ENCODE results near the gene GALNT15. TPM values are rescaled to one million over a fixed set of nuclear protein-coding genes. Genes with fewer than 3 reads are reported as not detected.
A peak's percentile ranks its signal among the peaks of the same experiment; 100 is the strongest.

GALNT15 gene
- total and polyA plus RNA-seq, 2 donors = 2.6 to 41.2 TPM

GRCh38 chr3:16147220-16147994, 27.1 kb upstream of the GALNT15 start:
- no peak for DNase-seq (ENCODE audit: low read depth in 6 of 9, low spot score in 9 of 9)
- WGBS = 90% methylated on average over 2 of the region's 2 CpGs
- no peaks in the 10 kb centered on the region for H3K4me1 ChIP-seq (ENCODE audit: control insufficient read depth in 2 of 2, insufficient read depth in 2 of 2, low read length in 2 of 2)
- H3K27ac ChIP-seq (ENCODE audit: low read depth in 1 of 2, low read length in 1 of 2) = peak overlapping the region in 1 of 2 donors; percentile 12
- no peaks in the 10 kb centered on the region for H3K36me3 ChIP-seq (ENCODE audit: control insufficient read depth in 2 of 2, insufficient read depth in 2 of 2, low read length in 1 of 2)
- no peak overlapping the region for H3K4me3 ChIP-seq (ENCODE audit: low read length in 2 of 2)
- no peaks in the 10 kb centered on the region for H3K27me3 ChIP-seq (ENCODE audit: control insufficient read depth in 2 of 2, insufficient read depth in 1 of 2, low read length in 1 of 2)
- H3K9me3 ChIP-seq (ENCODE audit: control insufficient read depth in 2 of 2, insufficient read depth in 1 of 2, low read length in 1 of 2) = peaks cover 0 to 4% of the 10 kb centered on the region in 2 donors

GRCh38 chr3:16148213-16148612, 26.3 kb upstream of the GALNT15 start:
- no peak overlapping the region for H3K27ac ChIP-seq (ENCODE audit: low read depth in 1 of 2, low read length in 1 of 2)
- DNase-seq (ENCODE audit: low read depth in 6 of 9, low spot score in 9 of 9) = no peak
- no peaks in the 10 kb centered on the region for H3K4me1 ChIP-seq (ENCODE audit: control insufficient read depth in 2 of 2, insufficient read depth in 2 of 2, low read length in 2 of 2)
- no peaks in the 10 kb centered on the region for H3K27me3 ChIP-seq (ENCODE audit: control insufficient read depth in 2 of 2, insufficient read depth in 1 of 2, low read length in 1 of 2)
- WGBS = 96% methylated on average over 6 of the region's 6 CpGs
- H3K36me3 ChIP-seq (ENCODE audit: control insufficient read depth in 2 of 2, insufficient read depth in 2 of 2, low read length in 1 of 2) = no peaks in the 10 kb centered on the region
- H3K4me3 ChIP-seq (ENCODE audit: low read length in 2 of 2) = no peak overlapping the region
- peaks cover 0 to 4% of the 10 kb centered on the region in 2 donors for H3K9me3 ChIP-seq (ENCODE audit: control insufficient read depth in 2 of 2, insufficient read depth in 1 of 2, low read length in 1 of 2)

GRCh38 chr3:16148783-16149182, 25.7 kb upstream of the GALNT15 start:
- H3K4me3 ChIP-seq (ENCODE audit: low read length in 2 of 2) = no peak overlapping the region
- DNase-seq (ENCODE audit: low read depth in 6 of 9, low spot score in 9 of 9) = peak in 1 of 9 donors; percentile 8
- H3K27ac ChIP-seq (ENCODE audit: low read depth in 1 of 2, low read length in 1 of 2) = peak overlapping the region in 1 of 2 donors; percentile 21
- no peaks in the 10 kb centered on the region for H3K4me1 ChIP-seq (ENCODE audit: control insufficient read depth in 2 of 2, insufficient read depth in 2 of 2, low read length in 2 of 2)
- peaks cover 0 to 4% of the 10 kb centered on the region in 2 donors for H3K9me3 ChIP-seq (ENCODE audit: control insufficient read depth in 2 of 2, insufficient read depth in 1 of 2, low read length in 1 of 2)
- 90% methylated on average over 4 of the region's 4 CpGs for WGBS
- no peaks in the 10 kb centered on the region for H3K36me3 ChIP-seq (ENCODE audit: control insufficient read depth in 2 of 2, insufficient read depth in 2 of 2, low read length in 1 of 2)
- no peaks in the 10 kb centered on the region for H3K27me3 ChIP-seq (ENCODE audit: control insufficient read depth in 2 of 2, insufficient read depth in 1 of 2, low read length in 1 of 2)

GRCh38 chr3:16150285-16150684, 24.2 kb upstream of the GALNT15 start:
- no peak for DNase-seq (ENCODE audit: low read depth in 6 of 9, low spot score in 9 of 9)
- no peaks in the 10 kb centered on the region for H3K27me3 ChIP-seq (ENCODE audit: control insufficient read depth in 2 of 2, insufficient read depth in 1 of 2, low read length in 1 of 2)
- H3K9me3 ChIP-seq (ENCODE audit: control insufficient read depth in 2 of 2, insufficient read depth in 1 of 2, low read length in 1 of 2) = no peaks in the 10 kb centered on the region
- H3K36me3 ChIP-seq (ENCODE audit: control insufficient read depth in 2 of 2, insufficient read depth in 2 of 2, low read length in 1 of 2) = no peaks in the 10 kb centered on the region
- no peaks in the 10 kb centered on the region for H3K4me1 ChIP-seq (ENCODE audit: control insufficient read depth in 2 of 2, insufficient read depth in 2 of 2, low read length in 2 of 2)
- no peak overlapping the region for H3K27ac ChIP-seq (ENCODE audit: low read depth in 1 of 2, low read length in 1 of 2)
- no peak overlapping the region for H3K4me3 ChIP-seq (ENCODE audit: low read length in 2 of 2)
- 97% methylated on average over 1 of the region's 1 CpG for WGBS

GRCh38 chr3:16151109-16151508, 23.4 kb upstream of the GALNT15 start:
- no peak for DNase-seq (ENCODE audit: low read depth in 6 of 9, low spot score in 9 of 9)
- Histone ChIP-seq H3K27me3 (ENCODE audit: control insufficient read depth in 2 of 2, insufficient read depth in 1 of 2, low read length in 1 of 2) (no peaks in the 10 kb centered on the region), H3K36me3 (ENCODE audit: control insufficient read depth in 2 of 2, insufficient read depth in 2 of 2, low read length in 1 of 2) (no peaks in the 10 kb centered on the region), H3K4me3 (ENCODE audit: low read length in 2 of 2) (no peak overlapping the region), H3K4me1 (ENCODE audit: control insufficient read depth in 2 of 2, insufficient read depth in 2 of 2, low read length in 2 of 2) (no peaks in the 10 kb centered on the region), H3K27ac (ENCODE audit: low read depth in 1 of 2, low read length in 1 of 2) (no peak overlapping the region), H3K9me3 (ENCODE audit: control insufficient read depth in 2 of 2, insufficient read depth in 1 of 2, low read length in 1 of 2) (no peaks in the 10 kb centered on the region)
- 46% methylated on average over 4 of the region's 4 CpGs for WGBS

GRCh38 chr3:16168211-16168610, 6.3 kb upstream of the GALNT15 start:
- H3K9me3 ChIP-seq (ENCODE audit: control insufficient read depth in 2 of 2, insufficient read depth in 1 of 2, low read length in 1 of 2) = no peaks in the 10 kb centered on the region
- H3K27me3 ChIP-seq (ENCODE audit: control insufficient read depth in 2 of 2, insufficient read depth in 1 of 2, low read length in 1 of 2) = no peaks in the 10 kb centered on the region
- H3K27ac ChIP-seq (ENCODE audit: low read depth in 1 of 2, low read length in 1 of 2) = no peak overlapping the region
- no peaks in the 10 kb centered on the region for H3K4me1 ChIP-seq (ENCODE audit: control insufficient read depth in 2 of 2, insufficient read depth in 2 of 2, low read length in 2 of 2)
- no peaks in the 10 kb centered on the region for H3K36me3 ChIP-seq (ENCODE audit: control insufficient read depth in 2 of 2, insufficient read depth in 2 of 2, low read length in 1 of 2)
- WGBS = 94% methylated on average over 6 of the region's 6 CpGs
- DNase-seq (ENCODE audit: low read depth in 6 of 9, low spot score in 9 of 9) = no peak
- no peak overlapping the region for H3K4me3 ChIP-seq (ENCODE audit: low read length in 2 of 2)

GRCh38 chr3:16171009-16171408, 3.5 kb upstream of the GALNT15 start:
- Histone ChIP-seq H3K9me3 (ENCODE audit: control insufficient read depth in 2 of 2, insufficient read depth in 1 of 2, low read length in 1 of 2) (no peaks in the 10 kb centered on the region), H3K4me3 (ENCODE audit: low read length in 2 of 2) (no peak overlapping the region), H3K4me1 (ENCODE audit: control insufficient read depth in 2 of 2, insufficient read depth in 2 of 2, low read length in 2 of 2) (no peaks in the 10 kb centered on the region), H3K27me3 (ENCODE audit: control insufficient read depth in 2 of 2, insufficient read depth in 1 of 2, low read length in 1 of 2) (peaks cover 0 to 15% of the 10 kb centered on the region in 2 donors), H3K27ac (ENCODE audit: low read depth in 1 of 2, low read length in 1 of 2) (no peak overlapping the region), H3K36me3 (ENCODE audit: control insufficient read depth in 2 of 2, insufficient read depth in 2 of 2, low read length in 1 of 2) (no peaks in the 10 kb centered on the region)
- no peak for DNase-seq (ENCODE audit: low read depth in 6 of 9, low spot score in 9 of 9)
- 93% methylated on average over 2 of the region's 2 CpGs for WGBS

- no peaks in the 10 kb centered on the region for H3K9me3 ChIP-seq (ENCODE audit: control insufficient read depth in 2 of 2, insufficient read depth in 1 of 2, low read length in 1 of 2)
- H3K36me3 ChIP-seq (ENCODE audit: control insufficient read depth in 2 of 2, insufficient read depth in 2 of 2, low read length in 1 of 2) = no peaks in the 10 kb centered on the region
- no peak overlapping the region for H3K27ac ChIP-seq (ENCODE audit: low read depth in 1 of 2, low read length in 1 of 2)
- no peak for DNase-seq (ENCODE audit: low read depth in 6 of 9, low spot score in 9 of 9)
- no peak overlapping the region for H3K4me3 ChIP-seq (ENCODE audit: low read length in 2 of 2)
- no peaks in the 10 kb centered on the region for H3K4me1 ChIP-seq (ENCODE audit: control insufficient read depth in 2 of 2, insufficient read depth in 2 of 2, low read length in 2 of 2)
- 98% methylated on average over 1 of the region's 1 CpG for WGBS
- H3K27me3 ChIP-seq (ENCODE audit: control insufficient read depth in 2 of 2, insufficient read depth in 1 of 2, low read length in 1 of 2) = peaks cover 0 to 20% of the 10 kb centered on the region in 2 donors
Observed at GRCh38 chr3:16171825-16172224, 2.7 kb upstream of the GALNT15 start.

- Histone ChIP-seq H3K9me3 (ENCODE audit: control insufficient read depth in 2 of 2, insufficient read depth in 1 of 2, low read length in 1 of 2) (no peaks in the 10 kb centered on the region), H3K27ac (ENCODE audit: low read depth in 1 of 2, low read length in 1 of 2) (no peak overlapping the region), H3K4me3 (ENCODE audit: low read length in 2 of 2) (no peak overlapping the region), H3K4me1 (ENCODE audit: control insufficient read depth in 2 of 2, insufficient read depth in 2 of 2, low read length in 2 of 2) (peaks cover 0 to 3% of the 10 kb centered on the region in 2 donors), H3K36me3 (ENCODE audit: control insufficient read depth in 2 of 2, insufficient read depth in 2 of 2, low read length in 1 of 2) (no peaks in the 10 kb centered on the region), H3K27me3 (ENCODE audit: control insufficient read depth in 2 of 2, insufficient read depth in 1 of 2, low read length in 1 of 2) (peaks cover 0 to 23% of the 10 kb centered on the region in 2 donors)
- DNase-seq (ENCODE audit: low read depth in 6 of 9, low spot score in 9 of 9) = no peak
- 95% methylated on average over 5 of the region's 5 CpGs for WGBS
Observed at GRCh38 chr3:16173283-16174025, 1.0 kb upstream of the GALNT15 start.

All from thymus (tissue), 11 donors.